ENCODE data around the gene ADAT2.
"Not testable (repeated sequence)": the region's sequence is repeated elsewhere in the genome, so short reads cannot be mapped to it uniquely, and the experiment has no call there.

Gene ADAT2

GRCh38 chr6:143457563-143458359, 7.3 kb upstream of the ADAT2 start:
- peaks cover 34% of the 10 kb centered on the region for H3K4me1 Mint-ChIP-seq (ENCODE audit: low read depth)
- no peaks in the 10 kb centered on the region for H3K9me3 Mint-ChIP-seq
- DNase-seq, result no peak
- no peak overlapping the region for H3K4me3 Mint-ChIP-seq
- peaks cover 59% of the 10 kb centered on the region for H3K36me3 Mint-ChIP-seq (ENCODE audit: low read depth)
- H3K27ac Mint-ChIP-seq, result no peak overlapping the region
- no peaks in the 10 kb centered on the region for H3K27me3 Mint-ChIP-seq

GRCh38 chr6:143451531-143451930, 1.0 kb upstream of the ADAT2 start:
- Mint-ChIP-seq H3K36me3 (ENCODE audit: low read depth) (peaks cover 56% of the 10 kb centered on the region), H3K9me3 (no peaks in the 10 kb centered on the region), H3K27me3 (no peaks in the 10 kb centered on the region), H3K4me1 (ENCODE audit: low read depth) (peaks cover 60% of the 10 kb centered on the region), H3K27ac (peak overlapping the region; percentile 99), H3K4me3 (peak overlapping the region; percentile 99)
- DNase-seq, result no peak

- Mint-ChIP-seq H3K4me3 (peak overlapping the region; percentile 99), H3K36me3 (ENCODE audit: low read depth) (peaks cover 63% of the 10 kb centered on the region), H3K9me3 (no peaks in the 10 kb centered on the region), H3K27me3 (no peaks in the 10 kb centered on the region), H3K27ac (peak overlapping the region; percentile 99), H3K4me1 (ENCODE audit: low read depth) (peaks cover 58% of the 10 kb centered on the region)
- peak; percentile 48 for DNase-seq
Observed at GRCh38 chr6:143449714-143450452, 612 bp downstream of the ADAT2 start.

- peak overlapping the region; percentile 99 for H3K27ac Mint-ChIP-seq
- no peak for DNase-seq
- H3K4me1 Mint-ChIP-seq (ENCODE audit: low read depth), result peaks cover 53% of the 10 kb centered on the region
- H3K4me3 Mint-ChIP-seq, result peak overlapping the region; percentile 99
- H3K36me3 Mint-ChIP-seq (ENCODE audit: low read depth), result peaks cover 63% of the 10 kb centered on the region
- H3K27me3 Mint-ChIP-seq, result no peaks in the 10 kb centered on the region
- no peaks in the 10 kb centered on the region for H3K9me3 Mint-ChIP-seq
Observed at GRCh38 chr6:143449082-143449713, 1.3 kb downstream of the ADAT2 start.

GRCh38 chr6:143447865-143448264, 2.6 kb downstream of the ADAT2 start:
- Mint-ChIP-seq H3K4me1 (ENCODE audit: low read depth) (peaks cover 51% of the 10 kb centered on the region), H3K36me3 (ENCODE audit: low read depth) (peaks cover 66% of the 10 kb centered on the region), H3K4me3 (peak overlapping the region; percentile 35)
- not testable (repeated sequence) for H3K27ac Mint-ChIP-seq, H3K9me3 Mint-ChIP-seq, DNase-seq, H3K27me3 Mint-ChIP-seq

GRCh38 chr6:143443096-143443495, 7.4 kb downstream of the ADAT2 start:
- Mint-ChIP-seq H3K36me3 (ENCODE audit: low read depth) (peaks cover 88% of the 10 kb centered on the region), H3K4me1 (ENCODE audit: low read depth) (peaks cover 66% of the 10 kb centered on the region), H3K9me3 (no peaks in the 10 kb centered on the region), H3K27ac (peak overlapping the region; percentile 20), H3K27me3 (no peaks in the 10 kb centered on the region), H3K4me3 (no peak overlapping the region)
- DNase-seq, result no peak

GRCh38 chr6:143441680-143442545, 8.6 kb downstream of the ADAT2 start:
- H3K4me3 Mint-ChIP-seq, result peak overlapping the region; percentile 28
- peak overlapping the region; percentile 81 for H3K27ac Mint-ChIP-seq
- peaks cover 90% of the 10 kb centered on the region for H3K36me3 Mint-ChIP-seq (ENCODE audit: low read depth)
- no peak for DNase-seq
- H3K4me1 Mint-ChIP-seq (ENCODE audit: low read depth), result peaks cover 57% of the 10 kb centered on the region
- H3K9me3 Mint-ChIP-seq, result no peaks in the 10 kb centered on the region
- H3K27me3 Mint-ChIP-seq, result no peaks in the 10 kb centered on the region

GRCh38 chr6:143441010-143441409, 9.5 kb downstream of the ADAT2 start:
- Mint-ChIP-seq H3K27ac (peak overlapping the region; percentile 81), H3K27me3 (no peaks in the 10 kb centered on the region), H3K9me3 (no peaks in the 10 kb centered on the region), H3K4me3 (no peak overlapping the region), H3K36me3 (ENCODE audit: low read depth) (peaks cover 91% of the 10 kb centered on the region), H3K4me1 (ENCODE audit: low read depth) (peaks cover 51% of the 10 kb centered on the region)
- DNase-seq, result no peak

- Mint-ChIP-seq H3K4me1 (ENCODE audit: low read depth) (peaks cover 14% of the 10 kb centered on the region), H3K27me3 (no peaks in the 10 kb centered on the region), H3K4me3 (no peak overlapping the region), H3K9me3 (no peaks in the 10 kb centered on the region), H3K36me3 (ENCODE audit: low read depth) (peaks cover 90% of the 10 kb centered on the region), H3K27ac (no peak overlapping the region)
- no peak for DNase-seq
Observed at GRCh38 chr6:143432588-143432987, 17.9 kb downstream of the ADAT2 start.

- peaks cover 88% of the 10 kb centered on the region for H3K36me3 Mint-ChIP-seq (ENCODE audit: low read depth)
- H3K4me3 Mint-ChIP-seq, result no peak overlapping the region
- peak overlapping the region; percentile 55 for H3K27ac Mint-ChIP-seq
- no peak for DNase-seq
- no peaks in the 10 kb centered on the region for H3K9me3 Mint-ChIP-seq
- H3K27me3 Mint-ChIP-seq, result no peaks in the 10 kb centered on the region
- H3K4me1 Mint-ChIP-seq (ENCODE audit: low read depth), result peaks cover 14% of the 10 kb centered on the region
Observed at GRCh38 chr6:143431226-143431625, 19.3 kb downstream of the ADAT2 start.

GRCh38 chr6:143429970-143430369, 20.5 kb downstream of the ADAT2 start:
- Mint-ChIP-seq H3K4me3 (no peak overlapping the region), H3K36me3 (ENCODE audit: low read depth) (peaks cover 87% of the 10 kb centered on the region), H3K9me3 (no peaks in the 10 kb centered on the region), H3K27ac (peak overlapping the region; percentile 18), H3K4me1 (ENCODE audit: low read depth) (peaks cover 14% of the 10 kb centered on the region), H3K27me3 (no peaks in the 10 kb centered on the region)
- no peak for DNase-seq

GRCh38 chr6:143427109-143427817, 23.2 kb downstream of the ADAT2 start:
- Mint-ChIP-seq H3K9me3 (no peaks in the 10 kb centered on the region), H3K4me3 (no peak overlapping the region), H3K36me3 (ENCODE audit: low read depth) (peaks cover 80% of the 10 kb centered on the region), H3K27ac (no peak overlapping the region), H3K27me3 (no peaks in the 10 kb centered on the region), H3K4me1 (ENCODE audit: low read depth) (peaks cover 14% of the 10 kb centered on the region)
- peak; percentile 74 for DNase-seq

- peaks cover 75% of the 10 kb centered on the region for H3K36me3 Mint-ChIP-seq (ENCODE audit: low read depth)
Observed at GRCh38 chr6:143426026-143426425, 24.5 kb downstream of the ADAT2 start.

More at GRCh38 chr6:143426026-143426425, 24.5 kb downstream of the ADAT2 start:
- no peaks in the 10 kb centered on the region for H3K27me3 Mint-ChIP-seq
- DNase-seq, result no peak
- peaks cover 3% of the 10 kb centered on the region for H3K4me1 Mint-ChIP-seq (ENCODE audit: low read depth)
- H3K4me3 Mint-ChIP-seq, result no peak overlapping the region
- H3K9me3 Mint-ChIP-seq, result no peaks in the 10 kb centered on the region
- H3K27ac Mint-ChIP-seq, result no peak overlapping the region
